GM18868 (cell line): ENCODE results near the gene CCDC78.

ENCODE experiments used
- ATAC-seq: cut with Tn5 transposase; IDR thresholded peaks from one replicate; pipeline ENCODE4 v1.9.1; 2021; ENCODE audit warnings: mild to moderate bottlenecking, moderate library complexity; ENCODE audit not compliant: unreplicated experiment

Gene CCDC78

DNA sequence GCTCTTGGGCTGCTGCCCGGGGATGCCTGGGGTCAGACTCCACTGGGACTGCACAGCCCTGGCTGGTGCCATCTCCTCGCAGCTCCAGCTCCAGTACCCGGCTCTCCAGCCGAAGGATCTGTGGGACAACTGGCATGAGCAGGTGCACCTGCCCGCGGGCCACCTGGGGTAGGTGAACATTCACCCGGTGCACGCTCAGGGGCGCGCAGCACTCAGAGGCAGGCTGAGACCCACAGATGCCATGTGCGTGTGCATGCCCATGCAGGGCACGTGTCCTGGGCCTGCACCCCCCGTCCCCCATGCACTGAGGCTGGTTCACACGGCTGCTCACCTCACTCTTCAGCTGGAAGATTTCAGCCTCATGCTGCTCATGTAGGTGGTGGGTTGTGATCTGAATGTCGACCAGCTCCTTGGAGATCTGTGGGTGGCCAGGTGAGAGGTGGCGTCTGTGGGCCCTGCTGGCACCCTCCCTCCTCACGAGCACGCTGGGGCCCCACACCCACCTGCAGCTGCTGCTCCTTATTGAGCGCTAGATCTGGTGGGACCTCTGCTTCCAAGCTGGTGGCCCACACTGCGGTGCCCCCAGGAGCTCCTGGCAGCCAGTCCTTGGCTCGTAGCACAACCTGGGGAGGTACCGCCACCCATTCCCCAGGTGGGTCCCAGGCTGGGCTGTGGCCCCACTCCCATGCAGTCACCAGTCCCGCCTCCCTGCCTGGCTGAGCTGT lies 618 bp downstream of the CCDC78 start:
- no peak for ATAC-seq

- ATAC-seq: no peak
Measured at GRCh38 chr16:725041-725376, 1.2 kb downstream of the CCDC78 start.

- no peak for ATAC-seq
Measured at GRCh38 chr16:724188-725040, 1.8 kb downstream of the CCDC78 start.

DNA sequence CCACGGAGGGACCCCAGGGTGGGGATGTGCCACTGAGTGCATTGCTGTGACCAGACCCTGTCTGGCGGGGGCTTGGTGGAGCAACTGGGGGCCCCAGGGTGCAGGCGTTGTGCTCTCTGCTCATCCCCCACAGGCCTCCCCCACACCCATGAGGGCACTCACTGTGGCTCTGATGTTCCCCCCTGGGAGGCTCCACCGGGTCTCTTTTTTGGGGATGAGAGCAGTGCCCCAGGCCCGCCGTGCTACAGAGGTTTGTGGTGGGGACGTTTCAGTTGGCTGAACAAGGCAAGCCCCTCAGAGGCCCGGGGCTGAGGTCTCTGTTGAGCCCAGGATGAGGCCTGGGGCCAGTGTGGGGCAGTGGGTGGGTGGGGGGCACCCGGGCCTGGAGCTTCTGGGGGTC lies 2.5 kb downstream of the CCDC78 start:
- ATAC-seq: no peak

- no peak for ATAC-seq
Measured at GRCh38 chr16:722835-723633, 3.2 kb downstream of the CCDC78 start.

DNA sequence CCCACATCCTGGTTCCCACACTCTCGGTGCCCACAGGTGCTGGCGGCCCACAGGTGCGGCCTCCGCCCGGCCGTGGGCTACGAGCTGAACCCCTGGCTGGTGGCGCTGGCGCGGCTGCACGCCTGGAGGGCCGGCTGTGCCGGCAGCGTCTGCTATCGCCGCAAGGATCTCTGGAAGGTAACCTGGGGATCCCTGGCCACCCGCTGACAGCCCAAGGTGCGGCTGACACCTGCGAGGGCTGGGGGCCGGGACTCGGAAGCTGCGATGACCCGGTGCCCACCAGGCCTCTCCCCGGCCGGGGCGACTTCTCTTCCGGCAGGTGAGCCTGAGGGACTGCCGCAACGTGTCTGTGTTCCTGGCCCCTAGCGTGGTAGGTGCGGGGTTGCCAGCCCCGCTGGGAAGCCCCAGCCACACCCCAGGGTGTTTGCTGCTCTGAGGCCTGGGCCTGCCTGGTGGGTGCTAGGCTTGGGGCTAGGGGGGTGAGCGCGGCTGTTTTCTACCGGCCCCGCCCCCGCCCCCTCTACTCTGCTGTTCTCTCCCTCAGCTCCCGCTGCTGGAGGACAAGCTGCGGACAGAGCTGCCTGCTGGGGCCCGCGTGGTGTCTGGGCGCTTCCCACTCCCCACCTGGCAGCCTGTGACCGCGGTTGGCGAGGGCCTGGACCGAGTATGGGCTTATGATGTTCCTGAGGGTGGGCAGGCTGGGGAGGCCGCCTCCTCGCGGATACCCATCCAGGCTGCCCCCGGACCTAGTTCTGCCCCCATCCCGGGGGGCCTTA lies 4.3 kb downstream of the CCDC78 start:
- no peak for ATAC-seq

DNA sequence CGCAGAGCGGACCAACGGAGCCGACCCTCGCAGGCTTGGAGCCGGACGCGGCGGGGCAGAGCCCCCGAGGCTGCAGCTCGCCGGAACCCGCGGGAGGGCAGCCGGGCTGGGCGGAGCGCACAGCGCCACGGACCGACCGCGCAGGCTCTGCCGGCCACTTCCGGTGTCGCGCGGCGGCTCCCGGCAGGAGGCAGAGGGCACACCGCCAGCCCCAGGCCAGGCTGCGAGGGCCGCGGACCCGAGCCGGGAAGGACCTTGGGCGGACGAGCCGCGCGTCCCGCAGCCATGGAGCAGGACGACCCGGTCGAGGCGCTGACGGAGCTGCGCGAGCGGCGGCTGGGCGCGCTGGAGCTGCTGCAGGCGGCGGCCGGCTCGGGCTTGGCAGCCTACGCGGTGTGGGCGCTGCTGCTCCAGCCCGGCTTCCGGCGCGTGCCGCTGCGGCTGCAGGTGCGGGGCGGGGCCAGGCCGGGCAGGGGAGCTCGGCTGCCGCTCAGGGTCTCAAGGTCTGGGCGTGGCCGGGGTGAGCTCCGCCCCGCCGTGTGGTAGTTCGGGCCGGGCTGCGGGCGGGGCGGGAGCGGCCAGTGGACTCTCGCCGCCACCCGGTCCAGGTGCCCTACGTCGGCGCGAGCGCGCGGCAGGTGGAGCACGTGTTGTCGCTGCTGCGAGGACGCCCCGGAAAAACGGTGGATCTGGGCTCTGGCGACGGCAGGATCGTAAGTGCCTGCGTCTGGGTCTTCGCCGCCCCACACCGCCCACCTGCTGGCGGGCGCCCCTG lies 5.1 kb downstream of the CCDC78 start, which contains the start of gene ANTKMT:
Gene ANTKMT, plus strand, starts transcription at position 157 of the 775 bp plus-strand sequence. Its CDS starts 129 bp downstream, at position 286.
- ATAC-seq: peak; percentile 68

- ATAC-seq: peak; percentile 23
Measured at GRCh38 chr16:720447-720989, 5.7 kb downstream of the CCDC78 start.

GRCh38 chr16:719815-720446 lies 6.3 kb downstream of the CCDC78 start:
- ATAC-seq: no peak

GRCh38 chr16:718922-719321 lies 7.3 kb downstream of the CCDC78 start:
- no peak for ATAC-seq

GRCh38 chr16:718389-718788 lies 7.9 kb downstream of the CCDC78 start:
- ATAC-seq: no peak

DNA sequence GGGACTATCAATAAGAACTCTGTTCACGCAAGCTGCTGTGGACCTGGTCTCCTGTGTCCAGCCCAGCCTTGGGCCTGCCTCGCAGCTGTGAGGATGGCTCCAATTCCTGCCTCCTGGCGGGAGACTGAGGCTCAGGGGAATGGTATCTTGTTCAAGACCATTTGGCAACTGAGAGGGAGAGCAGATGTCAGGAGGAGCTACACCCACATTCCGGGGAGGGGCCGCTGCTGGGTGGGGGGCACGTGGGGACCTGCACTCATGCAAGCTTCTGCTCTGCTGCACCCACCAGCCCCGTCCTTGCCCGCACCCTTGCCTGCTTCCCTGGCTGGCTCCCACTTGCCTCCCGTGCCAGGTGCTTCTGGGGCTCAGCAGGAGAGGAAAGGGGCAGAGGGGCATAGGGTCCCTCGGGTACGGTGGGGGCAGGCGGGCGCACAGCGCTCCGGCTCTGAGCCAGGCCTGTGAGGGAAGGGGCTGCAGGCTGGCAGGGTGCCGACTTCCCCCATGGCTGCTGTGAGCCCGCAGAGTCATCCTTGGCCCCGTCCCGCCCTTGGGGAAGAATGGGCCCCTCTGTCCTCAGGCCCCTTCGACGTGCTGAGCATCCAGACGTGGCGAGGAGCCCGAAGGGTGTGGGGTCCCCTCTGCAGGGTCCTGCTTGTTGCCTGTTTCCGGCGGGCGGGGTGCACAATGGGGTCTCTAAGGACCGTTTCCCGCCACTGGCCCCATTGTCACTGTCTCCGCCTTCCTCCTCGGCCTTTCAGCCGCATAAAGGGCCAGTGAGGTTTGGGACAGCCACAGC lies 8.6 kb downstream of the CCDC78 start:
- ATAC-seq: no peak

DNA sequence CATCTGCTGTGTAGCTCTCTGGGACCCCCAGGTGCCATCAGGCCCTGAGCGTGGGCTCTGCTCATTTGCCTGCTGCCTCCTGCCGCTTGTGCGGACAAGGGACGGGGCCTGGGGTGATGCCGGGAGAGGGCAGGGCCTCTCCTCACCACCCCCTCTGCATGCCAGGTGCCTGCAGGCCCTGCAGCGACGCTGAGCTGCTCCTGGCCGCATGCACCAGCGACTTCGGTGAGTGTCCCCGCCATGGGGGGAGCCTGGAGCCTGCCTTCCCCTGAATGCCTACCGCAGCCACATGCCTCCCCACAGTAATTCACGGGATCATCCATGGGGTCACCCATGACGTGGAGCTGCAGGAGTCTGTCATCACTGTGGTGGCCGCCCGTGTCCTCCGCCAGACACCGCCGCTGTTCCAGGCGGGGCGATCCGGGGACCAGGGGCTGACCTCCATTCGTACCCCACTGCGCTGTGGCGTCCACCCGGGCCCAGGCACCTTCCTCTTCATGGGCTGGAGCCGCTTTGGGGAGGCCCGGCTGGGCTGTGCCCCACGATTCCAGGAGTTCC lies 9.4 kb downstream of the CCDC78 start:
- no peak for ATAC-seq

GRCh38 chr16:716200-716568 lies 10.1 kb downstream of the CCDC78 start:
- ATAC-seq: no peak

DNA sequence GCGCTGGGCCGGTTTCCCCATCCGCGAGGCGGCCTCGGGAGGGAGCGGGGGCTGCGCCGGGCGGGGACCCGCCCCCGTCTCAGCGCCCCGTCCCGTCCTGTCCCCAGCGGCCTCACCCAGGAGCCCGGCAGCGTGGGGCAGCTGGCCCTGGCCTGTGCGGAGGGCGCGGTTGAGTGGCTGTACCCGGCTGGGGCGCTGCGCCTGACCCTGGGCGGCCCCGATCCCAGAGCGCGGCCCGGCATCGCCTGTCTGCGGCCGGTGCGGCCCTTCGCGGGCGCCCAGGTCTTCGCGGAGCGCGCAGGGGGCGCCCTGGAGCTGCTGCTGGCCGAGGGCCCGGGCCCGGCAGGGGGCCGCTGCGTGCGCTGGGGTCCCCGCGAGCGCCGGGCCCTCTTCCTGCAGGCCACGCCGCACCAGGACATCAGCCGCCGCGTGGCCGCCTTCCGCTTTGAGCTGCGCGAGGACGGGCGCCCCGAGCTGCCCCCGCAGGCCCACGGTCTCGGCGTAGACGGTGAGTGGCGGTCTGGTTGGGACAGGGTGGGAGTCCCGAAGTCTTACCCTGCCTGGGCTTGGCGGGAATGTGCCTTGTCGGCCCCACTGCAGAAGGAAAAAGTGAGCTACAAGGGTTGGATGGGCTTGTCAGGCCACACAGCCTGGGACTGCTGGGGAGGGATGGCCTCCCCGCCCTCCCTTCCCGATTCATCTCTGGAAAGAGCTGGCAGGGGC lies 10.6 kb downstream of the CCDC78 start:
- peak; percentile 11 for ATAC-seq

- ATAC-seq: peak; percentile 73
Measured at GRCh38 chr16:714558-715476, 11.4 kb downstream of the CCDC78 start, which contains the start of gene METRN. Gene METRN (plus strand): TSS chr16:715118. CDS start chr16:715290, 172 bp downstream.
